Epithelial cell of esophagus (primary cell): ENCODE data around the gene HNMT.

Experiments
- DNase-seq: peaks from one replicate; pipeline ENCODE4 v3.0.0; 2010; ENCODE audit warnings: low read depth
- H3K4me3 ChIP-seq: 2 replicates; pipeline ENCODE4 v1.5.1; 2011; ENCODE audit warnings: mild to moderate bottlenecking, low read length, control low read depth
- CTCF ChIP-seq: IDR thresholded peaks from 2 replicates; pipeline ENCODE4 v1.5.1; 2011; ENCODE audit warnings: low read depth, mild to moderate bottlenecking, low read length, control low read depth, inconsistent platforms; ENCODE audit not compliant: insufficient read depth; ENCODE audit errors: missing control alignments

The HNMT gene

GRCh38 chr2:137946227-137946626 is 18.0 kb upstream of the HNMT start:
- TF ChIP-seq CTCF: no peak
- no peak for DNase-seq
- H3K4me3 ChIP-seq: no peak overlapping the region

GRCh38 chr2:137947032-137947727 is 17.1 kb upstream of the HNMT start:
- DNase-seq: no peak
- no peak overlapping the region for H3K4me3 ChIP-seq
- TF ChIP-seq CTCF: no peak

- no peak overlapping the region for H3K4me3 ChIP-seq
- peak; percentile 72 for TF ChIP-seq CTCF
- peak; percentile 77 for DNase-seq
These were observed 16.4 kb upstream of the HNMT start for GRCh38 chr2:137947728-137948336.

- no peak overlapping the region for H3K4me3 ChIP-seq
- no peak for TF ChIP-seq CTCF
- no peak for DNase-seq
These were observed 15.4 kb upstream of the HNMT start for GRCh38 chr2:137948894-137949293.

- no peak for DNase-seq
- no peak for TF ChIP-seq CTCF
- H3K4me3 ChIP-seq: no peak overlapping the region
These were observed 14.0 kb upstream of the HNMT start for GRCh38 chr2:137950238-137950637.

GRCh38 chr2:137951586-137951985 is 12.7 kb upstream of the HNMT start:
- H3K4me3 ChIP-seq: no peak overlapping the region
- DNase-seq: peak; percentile 43
- no peak for TF ChIP-seq CTCF
